Activated CD8-positive, alpha-beta memory T cell treated with anti-CD3 and anti-CD28 coated beads for 24 hours (primary cell): ENCODE measurements around the gene TRAPPC3.

Experiments
- DNase-seq: peaks from one replicate; pipeline ENCODE4 v3.0.0-alpha.2; 2020

The TRAPPC3 gene

GRCh38 chr1:36151134-36151844 is 2.0 kb upstream of the TRAPPC3 start:
- DNase-seq, result no peak

DNA sequence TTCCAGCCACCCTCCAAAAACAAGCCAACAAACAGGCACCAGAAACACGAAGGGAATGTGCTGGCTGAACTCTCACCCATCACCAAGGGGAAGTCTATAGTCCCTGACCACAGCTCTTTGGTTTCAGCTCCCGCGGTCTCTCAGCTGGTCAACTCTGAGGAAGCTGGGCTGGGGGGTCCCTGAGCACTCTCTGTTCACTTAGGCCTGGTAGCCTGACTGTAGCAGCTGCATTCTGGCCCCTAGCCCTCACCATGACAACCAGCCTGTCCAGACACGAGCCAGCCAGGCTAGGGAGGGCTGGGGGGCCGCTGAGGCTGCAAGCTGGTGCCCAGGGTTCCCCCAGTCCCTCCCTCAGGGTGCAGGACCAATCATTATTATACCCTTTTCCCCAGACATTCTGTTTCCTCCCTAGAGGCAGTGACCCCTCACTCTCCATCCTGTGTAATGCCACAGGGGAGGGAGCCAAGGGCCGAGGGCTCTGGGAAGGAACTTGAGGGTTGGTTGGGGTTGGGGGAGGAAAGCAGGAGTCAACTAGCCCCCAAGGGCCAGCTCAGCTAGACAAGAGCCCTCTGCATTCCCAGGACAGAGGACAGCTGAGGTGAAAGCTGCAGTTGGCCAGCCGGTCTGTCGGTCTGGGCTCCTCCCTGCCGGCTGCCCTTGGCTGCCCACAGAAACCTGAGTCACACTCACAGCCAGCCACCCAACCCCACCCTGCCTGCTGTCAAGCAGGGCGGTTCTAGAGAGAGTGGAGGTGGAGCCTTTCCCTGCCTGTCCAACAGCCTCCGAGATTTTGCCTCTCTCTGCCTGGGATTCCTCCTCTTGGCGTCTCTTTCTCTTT is 1.2 kb upstream of the TRAPPC3 start:
- peak; percentile 84 for DNase-seq

- no peak for DNase-seq
Observed at GRCh38 chr1:36149973-36150295, 648 bp upstream of the TRAPPC3 start.

- no peak for DNase-seq
Observed at GRCh38 chr1:36148821-36149236, 457 bp downstream of the TRAPPC3 start.

DNA sequence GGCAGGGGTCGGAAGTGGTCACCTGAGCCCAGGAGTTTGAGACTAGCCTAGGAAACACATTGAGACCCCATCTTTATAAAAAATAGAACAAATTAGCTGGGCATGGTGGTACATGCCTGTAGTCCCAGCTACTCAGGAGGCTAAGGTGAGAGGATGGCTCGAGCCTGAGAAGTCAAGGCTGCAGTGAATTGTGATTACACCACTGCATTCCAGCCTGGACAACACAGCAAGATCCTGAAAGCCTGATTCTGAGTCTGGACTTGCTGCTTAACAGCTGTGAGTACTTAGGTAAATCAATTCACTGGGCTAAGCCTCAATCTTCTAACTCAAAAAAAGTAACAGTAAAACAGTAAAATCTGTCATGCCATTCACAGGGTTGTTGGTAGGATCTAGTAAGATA is 4.9 kb downstream of the TRAPPC3 start:
- no peak for DNase-seq

DNA sequence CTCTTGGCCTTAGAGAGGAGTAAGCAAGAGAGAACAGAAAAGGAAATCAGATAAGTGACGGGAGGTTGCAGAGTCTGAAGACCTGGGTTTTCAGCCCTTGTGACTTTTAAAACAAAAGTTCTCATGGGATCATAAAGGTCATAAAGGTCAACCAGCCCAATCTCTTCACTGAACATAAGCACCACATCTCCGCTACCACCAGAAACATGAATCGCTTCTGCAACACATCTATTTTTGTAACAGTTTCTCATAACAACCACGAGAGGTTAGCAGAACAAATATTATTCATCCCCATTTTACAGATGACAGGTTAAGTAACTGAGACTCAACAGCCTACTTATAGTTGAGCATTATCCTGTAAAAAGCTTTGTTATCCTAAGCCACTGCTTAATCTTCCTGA is 5.9 kb downstream of the TRAPPC3 start:
- no peak for DNase-seq

- DNase-seq, result no peak
Observed at GRCh38 chr1:36142121-36142520, 7.2 kb downstream of the TRAPPC3 start.

DNA sequence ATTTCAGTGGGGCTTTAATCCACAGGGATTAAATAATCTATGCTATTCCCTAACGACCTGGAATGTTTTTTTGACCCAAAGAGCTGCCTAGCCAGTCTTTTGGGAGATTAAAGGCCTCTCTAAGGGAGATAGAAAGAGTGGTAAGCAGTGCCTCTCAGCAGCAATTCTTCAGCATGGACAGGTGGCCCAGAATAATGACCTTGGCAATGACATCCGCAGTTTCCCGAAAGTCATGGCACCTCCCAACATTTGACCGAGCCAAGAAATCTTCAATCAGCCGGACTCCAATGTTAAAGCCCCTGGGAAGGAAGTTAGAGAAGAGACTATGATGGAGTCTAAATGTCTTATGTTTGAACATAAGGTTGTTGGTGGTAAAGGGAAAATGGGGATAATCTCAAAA is 9.8 kb downstream of the TRAPPC3 start:
- DNase-seq, result no peak

DNA sequence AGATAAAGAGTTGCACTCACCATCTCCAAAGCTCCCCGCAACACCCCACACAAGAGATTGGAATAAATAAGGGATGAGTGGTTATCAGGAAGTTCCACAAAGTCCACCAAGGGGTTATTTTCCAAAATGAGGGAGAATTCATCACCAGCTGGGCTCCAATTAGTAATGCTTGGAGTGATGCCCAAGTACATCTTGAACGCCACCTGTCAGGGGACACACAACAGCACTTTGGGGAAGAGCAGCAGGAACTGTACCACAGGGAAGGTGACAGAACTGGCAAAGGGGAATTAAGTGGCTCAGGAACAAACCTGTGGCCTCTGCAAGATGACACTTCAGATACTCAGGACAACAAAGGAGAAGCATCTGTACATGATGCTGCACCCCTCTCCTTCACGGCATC is 11.5 kb downstream of the TRAPPC3 start:
- no peak for DNase-seq

DNA sequence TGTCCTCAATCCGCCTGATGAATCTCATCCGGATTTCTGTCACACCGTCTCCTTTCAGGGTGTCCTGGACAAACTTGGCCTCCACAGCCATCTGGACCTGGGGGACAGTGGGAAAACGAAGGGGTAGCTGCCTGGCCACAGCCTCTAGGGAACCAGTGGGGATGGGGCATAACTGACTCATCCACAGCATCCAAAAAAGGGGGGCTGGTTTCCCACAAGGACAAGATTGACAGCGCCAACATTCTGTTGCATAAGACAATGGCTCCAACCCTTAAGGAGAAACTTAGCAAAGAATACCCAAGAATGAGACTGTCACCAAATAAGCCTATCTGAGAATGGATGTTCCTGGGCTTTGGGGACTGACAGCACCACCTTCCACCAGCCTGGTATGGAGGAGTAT is 12.1 kb downstream of the TRAPPC3 start:
- no peak for DNase-seq

- DNase-seq, result no peak
Observed at GRCh38 chr1:36136535-36136934, 12.8 kb downstream of the TRAPPC3 start.

- DNase-seq, result no peak
Observed at GRCh38 chr1:36135796-36136195, 13.5 kb downstream of the TRAPPC3 start.

DNA sequence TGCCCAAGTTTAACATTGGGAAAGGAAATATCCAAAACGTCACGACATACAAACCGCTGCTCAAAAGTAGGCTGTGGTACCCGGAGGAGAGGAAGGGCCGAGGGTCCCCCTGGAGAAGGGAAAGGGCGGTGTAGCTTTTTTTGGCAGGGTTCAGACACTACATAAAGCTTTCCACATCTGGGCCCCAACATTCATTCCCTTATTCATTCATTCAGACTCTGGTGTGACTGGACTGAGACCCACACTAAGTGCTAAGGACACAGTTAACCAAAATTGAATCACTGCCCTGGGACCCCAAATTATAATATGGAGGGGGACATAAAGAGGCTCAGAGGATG is 14.0 kb downstream of the TRAPPC3 start:
- no peak for DNase-seq

DNA sequence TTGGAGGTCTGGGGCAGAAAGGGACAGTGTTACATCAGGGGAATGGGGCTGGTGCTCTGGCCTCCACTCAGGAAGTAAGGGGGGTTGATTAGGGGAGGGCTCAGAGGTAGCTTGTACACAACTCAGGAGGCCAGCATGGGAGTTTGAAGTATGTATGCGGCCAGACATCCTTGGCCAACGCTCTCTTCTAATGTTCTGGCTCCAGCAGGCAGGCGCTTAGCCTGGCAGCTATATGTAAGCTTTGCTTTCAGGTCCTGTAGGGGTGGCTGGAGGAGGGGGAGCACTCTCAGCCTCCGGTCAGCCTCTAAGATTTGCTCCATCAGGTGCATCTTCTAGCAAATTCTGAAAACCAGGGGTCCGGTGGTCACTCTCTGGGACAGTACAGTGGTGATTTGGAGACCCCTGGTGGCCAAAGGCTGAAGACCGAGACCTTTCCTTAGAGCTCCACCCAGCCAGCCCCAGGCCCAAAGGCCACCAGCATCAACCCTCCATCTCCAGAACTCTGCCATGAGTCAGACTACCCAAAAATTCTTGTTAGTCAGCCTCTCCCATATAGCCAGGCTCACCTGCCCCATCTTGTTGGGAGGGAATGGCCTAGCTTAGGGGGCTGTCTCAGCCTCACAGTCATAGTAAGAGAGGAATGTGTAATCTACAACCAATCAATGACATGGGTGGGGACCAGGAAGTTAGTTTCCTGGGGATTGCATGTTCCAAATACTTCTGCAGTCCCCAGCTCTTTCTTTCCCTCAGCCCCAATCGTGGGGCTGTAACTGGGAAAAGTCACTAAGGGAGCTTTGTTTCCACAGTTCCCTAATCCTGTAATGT is 14.6 kb downstream of the TRAPPC3 start:
- DNase-seq, result peak; percentile 73

- DNase-seq, result no peak
Observed at GRCh38 chr1:36134031-36134430, 15.3 kb downstream of the TRAPPC3 start.

DNA sequence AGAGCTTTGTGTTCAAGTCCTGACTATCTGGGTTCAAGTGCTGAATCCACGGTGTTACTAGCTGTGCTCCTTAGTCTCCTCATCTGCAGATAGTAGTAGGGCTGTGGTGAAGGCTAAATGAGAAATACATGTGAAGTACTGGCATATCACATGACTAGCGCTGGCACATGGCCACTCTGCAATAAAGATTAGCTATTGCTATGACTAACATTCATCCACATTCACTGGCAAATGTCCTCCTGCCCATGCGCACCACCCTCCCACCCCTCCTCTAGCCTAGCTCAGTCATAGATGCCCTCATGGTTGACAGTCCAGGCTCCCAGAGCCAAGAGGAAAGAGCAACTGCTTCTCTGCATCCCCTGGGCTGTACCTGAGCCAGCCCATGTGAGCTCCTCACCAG is 15.8 kb downstream of the TRAPPC3 start:
- no peak for DNase-seq

DNA sequence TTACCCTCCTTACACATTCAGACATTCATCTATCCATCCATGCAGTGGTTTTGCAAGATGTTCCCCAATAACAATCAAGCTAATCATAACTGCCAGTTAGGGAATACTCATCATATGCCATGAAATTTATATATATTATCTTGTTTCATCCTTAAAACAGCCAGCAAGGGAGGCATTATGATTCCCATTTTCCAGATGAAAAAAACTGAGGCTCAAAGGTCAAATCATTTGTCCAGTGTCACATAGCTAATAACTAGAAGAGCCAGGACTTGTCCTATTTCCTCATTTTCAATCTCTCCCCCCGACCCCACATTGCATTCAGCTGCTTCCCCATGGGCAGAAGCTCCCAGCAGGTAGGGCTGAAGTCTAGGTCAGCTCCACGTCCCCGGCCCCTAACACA is 17.3 kb downstream of the TRAPPC3 start:
- DNase-seq, result no peak

GRCh38 chr1:36128905-36129206 is 20.4 kb downstream of the TRAPPC3 start:
- no peak for DNase-seq

GRCh38 chr1:36128126-36128904 is 21.0 kb downstream of the TRAPPC3 start:
- DNase-seq, result no peak

- DNase-seq, result no peak
Observed at GRCh38 chr1:36126797-36127500, 22.3 kb downstream of the TRAPPC3 start.

DNA sequence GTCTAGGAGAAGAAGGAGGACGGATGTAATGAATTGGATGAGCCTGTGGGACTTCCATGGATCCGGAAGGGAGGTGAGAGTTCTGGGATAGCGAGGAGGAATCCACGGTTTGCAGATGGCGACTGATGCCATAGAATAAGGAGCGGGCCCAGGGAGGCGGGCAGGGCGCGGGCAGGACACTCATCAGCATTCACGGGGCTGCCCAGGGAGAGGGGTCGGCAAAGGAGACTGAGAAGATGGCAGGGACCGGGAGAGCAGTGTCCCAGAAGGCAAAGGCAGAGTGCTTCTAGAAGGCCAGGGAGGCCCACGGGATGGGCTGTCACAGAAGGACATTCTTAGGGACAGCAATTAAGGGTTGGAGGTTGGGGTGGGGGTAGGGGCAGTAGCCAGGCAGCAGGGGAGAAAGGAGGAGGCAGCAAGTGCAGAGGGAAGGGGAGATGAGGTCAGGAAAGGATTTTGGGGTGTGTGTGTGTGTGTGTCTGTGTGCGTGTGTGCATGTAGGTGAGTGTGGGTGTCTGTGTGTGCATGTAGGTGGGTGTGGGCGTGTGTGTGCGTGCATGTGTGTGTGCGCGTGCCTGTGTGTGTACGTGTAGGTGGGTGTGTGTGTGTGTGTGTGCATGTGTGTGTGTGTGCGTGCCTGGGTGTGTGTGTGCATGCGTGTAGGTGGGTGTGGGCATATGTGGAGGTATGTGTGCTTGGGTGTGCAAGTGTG is 23.1 kb downstream of the TRAPPC3 start:
- no peak for DNase-seq
